22Rv1 (cell line): Measurements from ENCODE around the gene ARL5C.

Experiments used
- ZFX ChIP-seq: fragments of 450-650 bp; IDR thresholded peaks from 2 replicates; pipeline ENCODE4 v1.6.1; 2017; ENCODE audit warnings: antibody characterized with exemption, borderline replicate concordance
- TF ChIP-seq, protein P1 (sequence below): fragments of 450-650 bp; IDR thresholded peaks from 2 replicates; pipeline ENCODE4 v1.5.1; 2017; ENCODE audit warnings: mild to moderate bottlenecking

DNA sequence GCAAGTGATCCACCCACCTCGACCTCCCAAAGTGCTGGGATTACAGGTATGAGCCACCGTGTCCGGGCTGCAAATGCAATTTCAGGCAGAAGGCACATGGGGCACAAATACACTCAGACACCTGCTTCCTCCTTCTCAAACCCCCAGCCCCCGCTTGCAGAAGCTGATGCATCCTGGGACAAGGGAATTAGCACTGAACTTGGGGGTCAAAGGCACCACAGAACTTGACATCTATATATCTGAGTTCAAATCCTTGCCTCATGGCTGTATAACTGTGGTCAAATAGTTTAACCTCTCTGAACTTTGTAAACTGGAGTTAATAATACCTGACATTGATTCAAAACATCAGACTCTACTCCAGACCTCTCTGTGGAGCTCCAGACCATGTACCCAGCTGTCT, 4.1 kb upstream of the ARL5C start:
- TF ChIP-seq, protein P1, sequence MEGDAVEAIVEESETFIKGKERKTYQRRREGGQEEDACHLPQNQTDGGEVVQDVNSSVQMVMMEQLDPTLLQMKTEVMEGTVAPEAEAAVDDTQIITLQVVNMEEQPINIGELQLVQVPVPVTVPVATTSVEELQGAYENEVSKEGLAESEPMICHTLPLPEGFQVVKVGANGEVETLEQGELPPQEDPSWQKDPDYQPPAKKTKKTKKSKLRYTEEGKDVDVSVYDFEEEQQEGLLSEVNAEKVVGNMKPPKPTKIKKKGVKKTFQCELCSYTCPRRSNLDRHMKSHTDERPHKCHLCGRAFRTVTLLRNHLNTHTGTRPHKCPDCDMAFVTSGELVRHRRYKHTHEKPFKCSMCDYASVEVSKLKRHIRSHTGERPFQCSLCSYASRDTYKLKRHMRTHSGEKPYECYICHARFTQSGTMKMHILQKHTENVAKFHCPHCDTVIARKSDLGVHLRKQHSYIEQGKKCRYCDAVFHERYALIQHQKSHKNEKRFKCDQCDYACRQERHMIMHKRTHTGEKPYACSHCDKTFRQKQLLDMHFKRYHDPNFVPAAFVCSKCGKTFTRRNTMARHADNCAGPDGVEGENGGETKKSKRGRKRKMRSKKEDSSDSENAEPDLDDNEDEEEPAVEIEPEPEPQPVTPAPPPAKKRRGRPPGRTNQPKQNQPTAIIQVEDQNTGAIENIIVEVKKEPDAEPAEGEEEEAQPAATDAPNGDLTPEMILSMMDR = no peak
- no peak for TF ChIP-seq ZFX
